H1 (cell line): Measurements from ENCODE around the gene IL2RG. TPM values are rescaled to one million over a fixed set of nuclear protein-coding genes. Genes with fewer than 3 reads are reported as not detected.

ENCODE experiments used
- SIRT6 ChIP-seq: IDR thresholded peaks from one replicate; pipeline ENCODE4 v1.7.1; 2012; ENCODE audit warnings: low read length, inconsistent platforms
- SP2 ChIP-seq: IDR thresholded peaks from 2 replicates; pipeline ENCODE4 v1.6.1; 2012; ENCODE audit warnings: mild to moderate bottlenecking, low read length, inconsistent platforms
- polyA plus RNA-seq, 7 experiments: library from polyadenylated mRNA; depleted of rRNA in 3 of 7; stranded (reverse) in 5 of 7; unstranded in 2 of 7; fragments of >200 nt in 5 of 7; fragments of 200-250 nt in 2 of 7; gene quantifications; 1 replicate in 5 of 7; 2 replicates in 1 of 7; 4 replicates in 1 of 7; pipeline versions ENCODE4 v1.2.1 to v1.2.3, GENCODE V29; 2011 to 2013; ENCODE audit warnings: missing spikeins in 2 of 7, mixed read lengths in 2 of 7
- total RNA-seq: library from RNA; stranded (reverse); fragmentation: NEBNext Ultra II Directional; extraction: Animal tissue kit (Norgen Biotek cat#: 25700); gene quantifications from 2 replicates; pipeline ENCODE4 v1.2.1, GENCODE V29; 2021

The IL2RG gene
- total and polyA plus RNA-seq, 2 of the 8 experiments (the other 6 are each of a cell fraction or from before 2014, with no cell fraction given), result not detected

GRCh38 chrX:71118032-71118984, 6.9 kb upstream of the IL2RG start, which contains the start of gene MED12 (continued):
- TF ChIP-seq SIRT6, result no peak
- no peak for TF ChIP-seq SP2
